Brain microvascular endothelial cell (primary cell): Measurements from ENCODE around the gene CHST3.

Experiments used
- DNase-seq: peaks from one replicate; pipeline ENCODE4 v3.0.0-alpha.2; 2020
- H3K27ac ChIP-seq: fragments of 250-450 bp; sonication (Bioruptor Pico); 2 replicates; pipeline ENCODE4 v1.5.1; 2020; ENCODE audit warnings: mild to moderate bottlenecking, moderate library complexity
- H3K27me3 ChIP-seq: fragments of 250-450 bp; sonication (Bioruptor Pico); replicated peaks from 2 replicates; pipeline ENCODE4 v1.5.1; 2020; ENCODE audit warnings: mild to moderate bottlenecking
- H3K36me3 ChIP-seq: fragments of 250-450 bp; sonication (Bioruptor Pico); replicated peaks from 2 replicates; pipeline ENCODE4 v1.5.1; 2020; ENCODE audit warnings: mild to moderate bottlenecking
- H3K4me3 ChIP-seq: 2 replicates; pipeline ENCODE4 v1.5.1; 2011; ENCODE audit warnings: low read depth, mild to moderate bottlenecking, control low read depth, low read length, moderate library complexity
- in situ Hi-C: cut with HindIII; loops from 2 replicates; pipeline ENCODE4 v1.10.0; 2017; ENCODE audit warnings: low sequenced_read_pairs, low pct_ligation_motif_present
- TF ChIP-seq, protein P1 (sequence below): IDR thresholded peaks from 2 replicates; pipeline ENCODE4 v1.5.1; 2011; ENCODE audit warnings: low read depth, mild to moderate bottlenecking, moderate library complexity, low read length, control low read depth, inconsistent platforms; ENCODE audit errors: missing control alignments

The CHST3 gene

DNA sequence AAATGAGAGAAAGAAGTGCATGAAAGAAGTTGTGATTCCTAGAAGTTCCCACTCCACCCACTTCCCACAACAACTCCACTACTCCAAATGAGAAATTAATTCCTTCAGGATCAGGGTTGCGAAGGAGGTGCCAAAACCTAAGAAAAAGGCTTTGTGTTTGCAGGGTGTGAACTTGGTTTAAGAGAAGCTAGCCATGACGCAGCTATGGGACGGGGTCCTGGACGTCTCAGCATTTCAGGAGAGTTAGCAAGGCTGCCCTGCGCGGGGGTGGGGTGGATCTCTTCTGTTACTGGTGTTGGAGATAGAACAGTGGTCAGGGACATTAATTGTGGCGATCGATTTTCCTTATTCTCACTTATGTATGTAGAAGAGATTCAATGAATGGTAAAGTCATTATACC lies 61.2 kb downstream of the CHST3 start:
- no peak for DNase-seq
- Histone ChIP-seq H3K36me3 (no peaks in the 10 kb centered on the region), H3K4me3 (no peak overlapping the region), H3K27ac (no peak overlapping the region), H3K27me3 (no peaks in the 10 kb centered on the region)
- in situ Hi-C loops: no loop called here
- TF ChIP-seq, protein P1, sequence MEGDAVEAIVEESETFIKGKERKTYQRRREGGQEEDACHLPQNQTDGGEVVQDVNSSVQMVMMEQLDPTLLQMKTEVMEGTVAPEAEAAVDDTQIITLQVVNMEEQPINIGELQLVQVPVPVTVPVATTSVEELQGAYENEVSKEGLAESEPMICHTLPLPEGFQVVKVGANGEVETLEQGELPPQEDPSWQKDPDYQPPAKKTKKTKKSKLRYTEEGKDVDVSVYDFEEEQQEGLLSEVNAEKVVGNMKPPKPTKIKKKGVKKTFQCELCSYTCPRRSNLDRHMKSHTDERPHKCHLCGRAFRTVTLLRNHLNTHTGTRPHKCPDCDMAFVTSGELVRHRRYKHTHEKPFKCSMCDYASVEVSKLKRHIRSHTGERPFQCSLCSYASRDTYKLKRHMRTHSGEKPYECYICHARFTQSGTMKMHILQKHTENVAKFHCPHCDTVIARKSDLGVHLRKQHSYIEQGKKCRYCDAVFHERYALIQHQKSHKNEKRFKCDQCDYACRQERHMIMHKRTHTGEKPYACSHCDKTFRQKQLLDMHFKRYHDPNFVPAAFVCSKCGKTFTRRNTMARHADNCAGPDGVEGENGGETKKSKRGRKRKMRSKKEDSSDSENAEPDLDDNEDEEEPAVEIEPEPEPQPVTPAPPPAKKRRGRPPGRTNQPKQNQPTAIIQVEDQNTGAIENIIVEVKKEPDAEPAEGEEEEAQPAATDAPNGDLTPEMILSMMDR: no peak

GRCh38 chr10:72025832-72026231 lies 61.6 kb downstream of the CHST3 start:
- in situ Hi-C loops: no loop called here
- no peak for DNase-seq

GRCh38 chr10:72026278-72027111 lies 62.3 kb downstream of the CHST3 start:
- Histone ChIP-seq H3K27me3 (no peaks in the 10 kb centered on the region), H3K36me3 (no peaks in the 10 kb centered on the region), H3K27ac (no peak overlapping the region), H3K4me3 (no peak overlapping the region)
- DNase-seq: no peak
- in situ Hi-C loops: no loop called here
- TF ChIP-seq, protein P1: no peak

More at GRCh38 chr10:72025832-72026231, 61.6 kb downstream of the CHST3 start:
- Histone ChIP-seq H3K36me3 (no peaks in the 10 kb centered on the region), H3K4me3 (no peak overlapping the region), H3K27ac (no peak overlapping the region), H3K27me3 (no peaks in the 10 kb centered on the region)
- TF ChIP-seq, protein P1: no peak

GRCh38 chr10:72027498-72027897 lies 63.3 kb downstream of the CHST3 start:
- TF ChIP-seq, protein P1: no peak
- H3K4me3 ChIP-seq: no peak overlapping the region
- in situ Hi-C loops: no loop called here
- no peak for DNase-seq
- no peak overlapping the region for H3K27ac ChIP-seq
- H3K36me3 ChIP-seq: no peaks in the 10 kb centered on the region
- H3K27me3 ChIP-seq: peaks cover 2% of the 10 kb centered on the region

GRCh38 chr10:72029414-72029813 lies 65.2 kb downstream of the CHST3 start:
- Histone ChIP-seq H3K4me3 (no peak overlapping the region), H3K27ac (no peak overlapping the region), H3K27me3 (peaks cover 3% of the 10 kb centered on the region), H3K36me3 (no peaks in the 10 kb centered on the region)
- in situ Hi-C loops: no loop called here
- TF ChIP-seq, protein P1: no peak
- DNase-seq: no peak
